Umbilical cord (tissue), 2 donors: Measurements from ENCODE around the gene RNF44. TPM values are rescaled to one million over a fixed set of nuclear protein-coding genes. Genes with fewer than 3 reads are reported as not detected.
"Not testable (repeated sequence)": the region's sequence is repeated elsewhere in the genome, so short reads cannot be mapped to it uniquely, and the experiment has no call there.

Experiments used
- DNase-seq: peaks from one replicate; pipeline ENCODE4 v3.0.0-alpha.2; 2015; ENCODE audit warnings: low spot score
- total RNA-seq: library from RNA; depleted of rRNA; stranded (reverse); fragments of >200 nt; gene quantifications from one replicate; pipeline ENCODE4 v1.2.3, GENCODE V29; 2014; ENCODE audit warnings: low replicate concordance; ENCODE audit not compliant: insufficient read depth

The RNF44 gene
- total RNA-seq, 1 donor from 2014 or later, result 0.24 TPM

- DNase-seq, result no peak
Observed at GRCh38 chr5:176552332-176552869, 15.2 kb upstream of the RNF44 start.

GRCh38 chr5:176550937-176551336, 13.7 kb upstream of the RNF44 start:
- DNase-seq, result not testable (repeated sequence)

- DNase-seq, result no peak
Observed at GRCh38 chr5:176550275-176550831, 13.2 kb upstream of the RNF44 start.

- DNase-seq, result no peak
Observed at GRCh38 chr5:176549871-176550270, 12.7 kb upstream of the RNF44 start.

GRCh38 chr5:176548967-176549444, 11.8 kb upstream of the RNF44 start, which contains the start of gene CDHR2:
Gene CDHR2, plus strand, starts transcription at chr5:176549342. Its CDS starts 16,011 bp downstream, at chr5:176565353.
- no peak for DNase-seq

- DNase-seq, result no peak
Observed at GRCh38 chr5:176547802-176548201, 10.6 kb upstream of the RNF44 start.

- no peak for DNase-seq
Observed at GRCh38 chr5:176545737-176546509, 8.7 kb upstream of the RNF44 start.

GRCh38 chr5:176545388-176545736, 8.2 kb upstream of the RNF44 start:
- no peak for DNase-seq

- DNase-seq, result peak; percentile 56
Observed at GRCh38 chr5:176543428-176544182, 6.4 kb upstream of the RNF44 start.

GRCh38 chr5:176542596-176543427, 5.6 kb upstream of the RNF44 start:
- peak; percentile 21 for DNase-seq

- no peak for DNase-seq
Observed at GRCh38 chr5:176542135-176542595, 5.0 kb upstream of the RNF44 start.

- DNase-seq, result peak; percentile 70
Observed at GRCh38 chr5:176541338-176542134, 4.3 kb upstream of the RNF44 start.

- no peak for DNase-seq
Observed at GRCh38 chr5:176540956-176541337, 3.7 kb upstream of the RNF44 start.

GRCh38 chr5:176540476-176540899, 3.3 kb upstream of the RNF44 start:
- no peak for DNase-seq

GRCh38 chr5:176538989-176539384, 1.8 kb upstream of the RNF44 start:
- DNase-seq, result no peak

GRCh38 chr5:176538230-176538988, 1.2 kb upstream of the RNF44 start:
- DNase-seq, result no peak

- peak; percentile 99 for DNase-seq
Observed at GRCh38 chr5:176537554-176538229, 490 bp upstream of the RNF44 start.

GRCh38 chr5:176536132-176536901, 885 bp downstream of the RNF44 start:
- DNase-seq, result peak; percentile 83
